ENCODE measurements around the gene PRIMPOL.

Gene PRIMPOL

DNA sequence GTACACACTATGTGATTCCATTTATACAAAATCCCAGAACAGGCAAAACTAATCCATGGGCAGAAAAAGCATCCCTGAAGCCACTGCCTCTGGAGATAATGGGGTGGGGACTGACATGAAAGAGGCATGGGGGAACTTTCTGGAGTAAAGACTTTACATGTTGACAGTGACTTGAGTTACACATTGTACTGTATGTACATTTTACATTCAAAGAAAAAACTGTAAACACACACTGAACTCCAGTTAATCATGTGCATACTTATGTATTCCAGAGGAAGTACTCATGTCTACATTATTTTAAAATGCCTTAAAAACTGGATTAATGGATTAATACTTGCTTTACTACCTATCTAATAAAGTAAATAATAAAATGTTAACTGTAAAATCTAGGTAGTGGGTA lies 62.8 kb downstream of the PRIMPOL start:
- no peak overlapping the region for H3K56ac ChIP-seq (ENCODE audit: low read length)
- H4K5ac ChIP-seq (ENCODE audit: low read length): no peak overlapping the region
- H2BK5ac ChIP-seq (ENCODE audit: low read length): no peak overlapping the region
- no peaks in the 10 kb centered on the region for H3K4me1 ChIP-seq (ENCODE audit: control insufficient read depth, low read depth, low read length)
- no peak overlapping the region for H3K4me3 ChIP-seq (ENCODE audit: low read length)
- H3K18ac ChIP-seq (ENCODE audit: low read length): no peak overlapping the region
- no peak overlapping the region for H4K8ac ChIP-seq (ENCODE audit: low read depth, low read length)
- no peak overlapping the region for H3K9ac ChIP-seq (ENCODE audit: low read length)
- H3K79me2 ChIP-seq (ENCODE audit: control insufficient read depth, insufficient read depth, low read length): no peaks in the 10 kb centered on the region
- no peaks in the 10 kb centered on the region for H3K27me3 ChIP-seq (ENCODE audit: insufficient read depth, low read length, poor library complexity)
- no peak overlapping the region for H3K4me2 ChIP-seq (ENCODE audit: low read length)
- H3K27ac ChIP-seq (ENCODE audit: low read depth, low read length): no peak overlapping the region
- H3K79me1 ChIP-seq (ENCODE audit: low read length): peaks cover 2% of the 10 kb centered on the region
- no peak overlapping the region for H2AK5ac ChIP-seq (ENCODE audit: low read length)
- no peak overlapping the region for H3K23ac ChIP-seq (ENCODE audit: low read length)
- no peak overlapping the region for H2BK15ac ChIP-seq (replicated peaks; ENCODE audit: low read depth)
- H3K36me3 ChIP-seq (ENCODE audit: control insufficient read depth, insufficient read depth, low read length): peaks cover 2% of the 10 kb centered on the region
- H3K4ac ChIP-seq (ENCODE audit: low read depth, low read length): no peak overlapping the region
- no peak for DNase-seq
- H2BK120ac ChIP-seq (ENCODE audit: low read depth, low read length): no peak overlapping the region

DNA sequence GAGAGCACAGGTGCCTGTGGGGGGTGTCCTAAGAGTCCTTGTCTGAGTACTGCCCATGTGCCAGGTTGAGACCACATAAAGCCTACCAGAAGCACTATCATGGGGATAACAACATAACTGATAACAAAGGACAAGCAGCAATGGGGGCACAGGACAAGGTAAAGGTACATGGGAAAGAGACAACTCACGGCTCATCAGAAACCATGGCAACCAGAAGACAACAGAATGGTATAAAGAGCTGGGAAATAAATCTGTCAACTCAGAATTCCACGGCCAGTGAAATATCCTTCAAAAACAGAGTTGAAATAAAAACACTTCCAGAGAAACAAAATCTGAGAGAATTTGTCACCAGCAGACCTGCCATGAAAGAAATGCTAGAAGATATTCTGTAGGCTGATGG lies 64.3 kb downstream of the PRIMPOL start:
- H3K79me1 ChIP-seq (ENCODE audit: low read length): peaks cover 7% of the 10 kb centered on the region
- no peak overlapping the region for H2BK5ac ChIP-seq (ENCODE audit: low read length)
- H2BK15ac ChIP-seq (replicated peaks; ENCODE audit: low read depth): no peak overlapping the region
- no peak overlapping the region for H3K27ac ChIP-seq (ENCODE audit: low read depth, low read length)
- no peak overlapping the region for H4K8ac ChIP-seq (ENCODE audit: low read depth, low read length)
- H3K4ac ChIP-seq (ENCODE audit: low read depth, low read length): no peak overlapping the region
- H3K36me3 ChIP-seq (ENCODE audit: control insufficient read depth, insufficient read depth, low read length): peaks cover 4% of the 10 kb centered on the region
- H3K56ac ChIP-seq (ENCODE audit: low read length): no peak overlapping the region
- H3K9ac ChIP-seq (ENCODE audit: low read length): no peak overlapping the region
- H3K27me3 ChIP-seq (ENCODE audit: insufficient read depth, low read length, poor library complexity): no peaks in the 10 kb centered on the region
- no peak overlapping the region for H3K18ac ChIP-seq (ENCODE audit: low read length)
- no peak overlapping the region for H2AK5ac ChIP-seq (ENCODE audit: low read length)
- no peak overlapping the region for H3K4me2 ChIP-seq (ENCODE audit: low read length)
- H4K5ac ChIP-seq (ENCODE audit: low read length): no peak overlapping the region
- no peak overlapping the region for H3K23ac ChIP-seq (ENCODE audit: low read length)
- no peak overlapping the region for H2BK120ac ChIP-seq (ENCODE audit: low read depth, low read length)
- DNase-seq: peak; percentile 57
- H3K4me1 ChIP-seq (ENCODE audit: control insufficient read depth, low read depth, low read length): no peaks in the 10 kb centered on the region
- no CpG with 5 or more reads among the region's 2 CpGs for WGBS (ENCODE audit: extremely low coverage, insufficient coverage, low lambda C conversion rate)
- no peaks in the 10 kb centered on the region for H3K79me2 ChIP-seq (ENCODE audit: control insufficient read depth, insufficient read depth, low read length)
- no peak overlapping the region for H3K4me3 ChIP-seq (ENCODE audit: low read length)

DNA sequence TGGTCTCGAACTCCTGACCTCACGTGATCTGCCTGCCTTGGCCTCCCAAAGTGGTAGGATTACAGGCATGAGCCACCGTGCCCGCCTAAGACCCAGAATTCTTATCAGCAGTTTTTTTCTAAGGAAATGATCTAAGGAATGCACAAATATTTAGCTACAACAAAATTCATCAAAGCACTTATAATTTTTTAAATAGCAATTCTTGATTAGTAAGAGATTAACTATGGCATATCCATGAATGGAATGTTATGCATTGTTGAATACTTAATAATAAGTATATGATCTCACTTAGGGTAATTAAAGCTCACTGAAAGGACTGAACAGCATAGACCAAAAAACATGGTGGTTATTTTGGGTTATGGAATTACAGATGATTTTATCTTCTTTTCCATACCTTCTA lies 66.0 kb downstream of the PRIMPOL start:
- Histone ChIP-seq H3K27ac (ENCODE audit: low read depth, low read length) (no peak overlapping the region), H3K23ac (ENCODE audit: low read length) (no peak overlapping the region), H2BK15ac (replicated peaks; ENCODE audit: low read depth) (no peak overlapping the region), H3K18ac (ENCODE audit: low read length) (no peak overlapping the region), H3K79me2 (ENCODE audit: control insufficient read depth, insufficient read depth, low read length) (peaks cover 5% of the 10 kb centered on the region), H3K79me1 (ENCODE audit: low read length) (peaks cover 14% of the 10 kb centered on the region), H2BK5ac (ENCODE audit: low read length) (no peak overlapping the region), H3K4me2 (ENCODE audit: low read length) (no peak overlapping the region), H3K4me1 (ENCODE audit: control insufficient read depth, low read depth, low read length) (no peaks in the 10 kb centered on the region), H3K56ac (ENCODE audit: low read length) (no peak overlapping the region), H2AK5ac (ENCODE audit: low read length) (no peak overlapping the region), H3K36me3 (ENCODE audit: control insufficient read depth, insufficient read depth, low read length) (peaks cover 5% of the 10 kb centered on the region), H2BK120ac (ENCODE audit: low read depth, low read length) (no peak overlapping the region), H3K27me3 (ENCODE audit: insufficient read depth, low read length, poor library complexity) (no peaks in the 10 kb centered on the region), H3K4me3 (ENCODE audit: low read length) (no peak overlapping the region), H4K5ac (ENCODE audit: low read length) (no peak overlapping the region), H3K4ac (ENCODE audit: low read depth, low read length) (no peak overlapping the region), H4K8ac (ENCODE audit: low read depth, low read length) (no peak overlapping the region), H3K9ac (ENCODE audit: low read length) (no peak overlapping the region)
- WGBS (ENCODE audit: extremely low coverage, insufficient coverage, low lambda C conversion rate): no CpG with 5 or more reads among the region's 4 CpGs
- DNase-seq: no peak

DNA sequence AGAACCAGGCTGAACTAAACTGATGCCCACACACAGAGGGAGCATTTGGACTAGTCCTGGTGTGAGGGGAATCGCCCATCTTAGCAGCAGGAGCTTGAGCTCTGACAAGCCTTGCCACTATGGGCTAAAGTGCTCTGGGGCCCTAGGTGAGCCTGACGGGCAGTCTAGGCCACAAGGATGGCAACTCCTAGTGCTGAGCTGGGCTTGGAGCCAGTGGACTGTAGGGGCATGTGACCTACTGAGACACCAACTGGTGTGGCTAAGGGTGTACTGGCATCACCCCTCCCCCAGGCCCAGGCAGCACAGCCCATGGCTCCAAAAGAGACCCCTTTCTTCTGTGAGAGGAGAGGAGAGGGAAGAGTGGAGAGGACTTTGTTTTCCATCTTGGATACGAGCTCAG lies 69.9 kb downstream of the PRIMPOL start:
- DNase-seq: no peak
- no peak overlapping the region for H3K18ac ChIP-seq (ENCODE audit: low read length)
- H3K4me3 ChIP-seq (ENCODE audit: low read length): no peak overlapping the region
- H2BK15ac ChIP-seq (replicated peaks; ENCODE audit: low read depth): no peak overlapping the region
- H2BK5ac ChIP-seq (ENCODE audit: low read length): no peak overlapping the region
- H3K23ac ChIP-seq (ENCODE audit: low read length): peak overlapping the region; percentile 24
- no peak overlapping the region for H3K9ac ChIP-seq (ENCODE audit: low read length)
- WGBS (ENCODE audit: extremely low coverage, insufficient coverage, low lambda C conversion rate): no CpG with 5 or more reads among the region's 3 CpGs
- H3K79me2 ChIP-seq (ENCODE audit: control insufficient read depth, insufficient read depth, low read length): peaks cover 5% of the 10 kb centered on the region
- H3K56ac ChIP-seq (ENCODE audit: low read length): no peak overlapping the region
- H3K36me3 ChIP-seq (ENCODE audit: control insufficient read depth, insufficient read depth, low read length): peaks cover 5% of the 10 kb centered on the region
- H2AK5ac ChIP-seq (ENCODE audit: low read length): no peak overlapping the region
- H3K4me2 ChIP-seq (ENCODE audit: low read length): no peak overlapping the region
- H3K27me3 ChIP-seq (ENCODE audit: insufficient read depth, low read length, poor library complexity): no peaks in the 10 kb centered on the region
- no peaks in the 10 kb centered on the region for H3K4me1 ChIP-seq (ENCODE audit: control insufficient read depth, low read depth, low read length)
- H3K79me1 ChIP-seq (ENCODE audit: low read length): peaks cover 16% of the 10 kb centered on the region
- H4K8ac ChIP-seq (ENCODE audit: low read depth, low read length): no peak overlapping the region
- no peak overlapping the region for H3K27ac ChIP-seq (ENCODE audit: low read depth, low read length)
- H4K5ac ChIP-seq (ENCODE audit: low read length): no peak overlapping the region
- H2BK120ac ChIP-seq (ENCODE audit: low read depth, low read length): no peak overlapping the region
- no peak overlapping the region for H3K4ac ChIP-seq (ENCODE audit: low read depth, low read length)

DNA sequence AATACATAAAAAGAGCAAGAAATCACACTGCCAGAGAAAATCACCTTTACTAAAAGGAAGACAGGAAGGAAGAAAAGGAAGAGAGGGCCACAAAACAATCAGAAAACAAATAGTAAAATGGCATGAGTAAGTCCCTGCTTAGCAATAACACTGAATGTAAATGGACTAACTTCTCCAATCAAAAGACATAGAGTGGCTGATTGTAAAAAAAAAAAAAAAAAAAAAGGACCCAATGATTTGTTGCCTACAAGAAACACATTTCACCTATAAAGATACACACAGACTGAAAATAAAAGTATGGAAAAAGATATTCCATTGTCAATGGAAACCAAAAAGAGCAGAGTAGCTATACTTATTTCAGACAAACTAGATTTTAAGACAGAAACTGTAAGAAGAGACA lies 71.7 kb downstream of the PRIMPOL start:
- Histone ChIP-seq H3K79me1 (ENCODE audit: low read length) (peaks cover 16% of the 10 kb centered on the region), H3K4me1 (ENCODE audit: control insufficient read depth, low read depth, low read length) (no peaks in the 10 kb centered on the region), H3K23ac (ENCODE audit: low read length) (no peak overlapping the region), H2AK5ac (ENCODE audit: low read length) (no peak overlapping the region), H3K27ac (ENCODE audit: low read depth, low read length) (no peak overlapping the region), H3K4me2 (ENCODE audit: low read length) (no peak overlapping the region), H3K4ac (ENCODE audit: low read depth, low read length) (no peak overlapping the region), H3K79me2 (ENCODE audit: control insufficient read depth, insufficient read depth, low read length) (peaks cover 5% of the 10 kb centered on the region), H3K27me3 (ENCODE audit: insufficient read depth, low read length, poor library complexity) (no peaks in the 10 kb centered on the region), H2BK120ac (ENCODE audit: low read depth, low read length) (no peak overlapping the region), H4K5ac (ENCODE audit: low read length) (no peak overlapping the region), H4K8ac (ENCODE audit: low read depth, low read length) (no peak overlapping the region), H2BK5ac (ENCODE audit: low read length) (no peak overlapping the region), H3K18ac (ENCODE audit: low read length) (no peak overlapping the region), H3K9ac (ENCODE audit: low read length) (no peak overlapping the region), H3K36me3 (ENCODE audit: control insufficient read depth, insufficient read depth, low read length) (peaks cover 5% of the 10 kb centered on the region), H2BK15ac (replicated peaks; ENCODE audit: low read depth) (no peak overlapping the region), H3K4me3 (ENCODE audit: low read length) (no peak overlapping the region), H3K56ac (ENCODE audit: low read length) (no peak overlapping the region)
- no peak for DNase-seq

DNA sequence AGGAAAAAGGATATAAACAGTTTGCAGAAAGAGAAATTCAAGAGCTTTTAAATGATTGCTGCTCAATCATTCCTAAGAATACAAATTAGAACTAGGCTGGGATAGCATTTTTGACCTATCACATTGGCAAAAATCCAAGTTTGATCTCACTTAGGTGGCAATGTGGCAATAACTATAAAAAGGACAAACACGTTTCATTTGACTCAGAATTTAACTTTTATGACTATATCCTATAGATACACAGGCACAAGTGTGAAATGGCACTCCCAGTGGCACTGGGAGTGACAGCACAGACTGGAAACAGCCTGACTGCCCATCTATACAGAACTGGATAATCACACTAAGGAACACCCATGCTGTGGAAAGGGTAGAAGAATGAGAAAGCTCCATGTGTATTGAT lies 73.3 kb downstream of the PRIMPOL start:
- Histone ChIP-seq H3K36me3 (ENCODE audit: control insufficient read depth, insufficient read depth, low read length) (peaks cover 5% of the 10 kb centered on the region), H3K4me2 (ENCODE audit: low read length) (no peak overlapping the region), H3K79me2 (ENCODE audit: control insufficient read depth, insufficient read depth, low read length) (peaks cover 5% of the 10 kb centered on the region)

More for the DNA sequence above, 73.3 kb downstream of the PRIMPOL start:
- WGBS (ENCODE audit: extremely low coverage, insufficient coverage, low lambda C conversion rate): no CpG with 5 or more reads among the region's 1 CpG
- no peak overlapping the region for H3K56ac ChIP-seq (ENCODE audit: low read length)
- no peak overlapping the region for H4K8ac ChIP-seq (ENCODE audit: low read depth, low read length)
- H3K4me1 ChIP-seq (ENCODE audit: control insufficient read depth, low read depth, low read length): no peaks in the 10 kb centered on the region
- no peak overlapping the region for H3K4ac ChIP-seq (ENCODE audit: low read depth, low read length)
- no peak overlapping the region for H2BK120ac ChIP-seq (ENCODE audit: low read depth, low read length)
- H4K5ac ChIP-seq (ENCODE audit: low read length): no peak overlapping the region
- no peak overlapping the region for H3K27ac ChIP-seq (ENCODE audit: low read depth, low read length)
- no peak overlapping the region for H2BK5ac ChIP-seq (ENCODE audit: low read length)
- H3K9ac ChIP-seq (ENCODE audit: low read length): no peak overlapping the region
- no peak overlapping the region for H3K18ac ChIP-seq (ENCODE audit: low read length)
- DNase-seq: no peak
- H3K4me3 ChIP-seq (ENCODE audit: low read length): no peak overlapping the region
- H3K23ac ChIP-seq (ENCODE audit: low read length): no peak overlapping the region
- peaks cover 14% of the 10 kb centered on the region for H3K79me1 ChIP-seq (ENCODE audit: low read length)
- H2BK15ac ChIP-seq (replicated peaks; ENCODE audit: low read depth): no peak overlapping the region
- no peak overlapping the region for H2AK5ac ChIP-seq (ENCODE audit: low read length)
- H3K27me3 ChIP-seq (ENCODE audit: insufficient read depth, low read length, poor library complexity): no peaks in the 10 kb centered on the region
